Measurements from ENCODE around the gene CDKAL1. TPM values are rescaled to one million over a fixed set of nuclear protein-coding genes. Genes with fewer than 3 reads are reported as not detected.

Gene CDKAL1
- total RNA-seq, 1 experiment from 2014 or later: 11.8 TPM

DNA sequence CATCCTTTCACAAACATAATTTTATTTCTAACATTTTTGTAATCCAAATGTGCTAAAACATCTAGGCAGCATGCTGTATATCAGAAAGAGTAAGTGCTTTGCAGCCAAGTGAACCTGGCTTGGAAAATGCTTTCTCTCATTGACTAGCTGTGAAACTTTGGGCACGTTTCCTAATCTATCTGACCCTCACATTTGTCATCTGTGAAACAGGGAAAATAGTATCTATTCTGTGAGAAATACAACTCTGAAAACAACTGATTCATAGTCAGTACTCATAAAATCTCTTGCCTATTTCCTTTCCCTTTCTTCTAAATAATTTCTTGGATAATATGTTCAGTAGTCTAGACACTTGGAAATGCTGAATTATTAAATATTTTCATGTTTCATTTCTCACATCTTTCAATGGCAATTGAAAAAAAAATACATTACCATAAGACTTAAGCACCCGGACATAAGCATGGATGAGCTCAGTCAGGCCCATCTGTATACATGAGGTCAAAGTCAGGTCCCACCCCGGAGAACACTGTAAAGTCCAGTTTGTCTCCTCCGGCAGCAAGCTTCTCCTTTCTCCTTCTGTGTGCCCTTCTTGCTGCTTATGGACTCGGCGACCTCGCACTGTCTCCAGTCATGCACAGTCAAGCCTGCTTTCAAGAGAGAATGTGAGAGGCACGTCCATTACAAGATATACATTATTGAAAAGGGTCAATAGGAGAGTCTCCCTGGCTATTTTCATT is 604.2 kb downstream of the CDKAL1 start:
- no TSS peak for BruUV-seq (replicated peaks)
- ChIA-PET CTCF (interaction anchor here (0.5 kb wide), 1 partner anchor 38 kb away, joined by 3 read pairs; no protein-coding TSS in a partner anchor), POLR2A (no interaction called here)
- Mint-ChIP-seq H3K4me1 (ENCODE audit: insufficient read depth, unreplicated experiment) (no peaks in the 10 kb centered on the region), H3K27ac (ENCODE audit: low read depth, unreplicated experiment) (no peak overlapping the region), H3K27me3 (ENCODE audit: insufficient read depth, unreplicated experiment) (no peaks in the 10 kb centered on the region), H3K36me3 (ENCODE audit: insufficient read depth, unreplicated experiment) (no peaks in the 10 kb centered on the region), H3K9me3 (ENCODE audit: unreplicated experiment) (no peaks in the 10 kb centered on the region), H3K4me3 (ENCODE audit: unreplicated experiment) (no peak overlapping the region)
- intact Hi-C loops (cut with micrococcal nuclease): no loop called here
- no peak for DNase-seq (ENCODE audit: unreplicated experiment)
- TF ChIP-seq, protein P1, sequence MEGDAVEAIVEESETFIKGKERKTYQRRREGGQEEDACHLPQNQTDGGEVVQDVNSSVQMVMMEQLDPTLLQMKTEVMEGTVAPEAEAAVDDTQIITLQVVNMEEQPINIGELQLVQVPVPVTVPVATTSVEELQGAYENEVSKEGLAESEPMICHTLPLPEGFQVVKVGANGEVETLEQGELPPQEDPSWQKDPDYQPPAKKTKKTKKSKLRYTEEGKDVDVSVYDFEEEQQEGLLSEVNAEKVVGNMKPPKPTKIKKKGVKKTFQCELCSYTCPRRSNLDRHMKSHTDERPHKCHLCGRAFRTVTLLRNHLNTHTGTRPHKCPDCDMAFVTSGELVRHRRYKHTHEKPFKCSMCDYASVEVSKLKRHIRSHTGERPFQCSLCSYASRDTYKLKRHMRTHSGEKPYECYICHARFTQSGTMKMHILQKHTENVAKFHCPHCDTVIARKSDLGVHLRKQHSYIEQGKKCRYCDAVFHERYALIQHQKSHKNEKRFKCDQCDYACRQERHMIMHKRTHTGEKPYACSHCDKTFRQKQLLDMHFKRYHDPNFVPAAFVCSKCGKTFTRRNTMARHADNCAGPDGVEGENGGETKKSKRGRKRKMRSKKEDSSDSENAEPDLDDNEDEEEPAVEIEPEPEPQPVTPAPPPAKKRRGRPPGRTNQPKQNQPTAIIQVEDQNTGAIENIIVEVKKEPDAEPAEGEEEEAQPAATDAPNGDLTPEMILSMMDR (IDR thresholded peaks at IDR 0.05; ENCODE audit: unreplicated experiment): no peak

DNA sequence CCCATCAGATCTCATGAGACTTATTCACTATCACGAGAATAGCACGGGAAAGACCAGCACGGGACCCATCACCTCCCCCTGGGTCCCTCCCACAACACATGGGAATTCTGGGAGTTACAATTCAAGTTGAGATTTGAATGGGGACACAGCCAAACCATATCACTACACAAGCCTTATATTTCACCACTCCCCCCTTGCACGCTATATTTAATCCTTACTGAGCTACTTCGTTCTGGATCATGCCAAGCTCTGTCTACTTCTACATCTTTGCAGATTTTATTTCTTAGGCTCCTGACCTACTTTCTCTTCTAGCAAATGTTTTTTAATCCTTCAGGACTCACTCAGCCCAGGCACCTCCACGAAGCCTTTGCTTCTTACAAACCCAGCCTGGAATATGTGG is 606.7 kb downstream of the CDKAL1 start:
- BruUV-seq (replicated peaks): no TSS peak
- Mint-ChIP-seq H3K36me3 (ENCODE audit: insufficient read depth, unreplicated experiment) (no peaks in the 10 kb centered on the region), H3K9me3 (ENCODE audit: unreplicated experiment) (no peaks in the 10 kb centered on the region), H3K4me3 (ENCODE audit: unreplicated experiment) (no peak overlapping the region), H3K4me1 (ENCODE audit: insufficient read depth, unreplicated experiment) (no peaks in the 10 kb centered on the region), H3K27me3 (ENCODE audit: insufficient read depth, unreplicated experiment) (no peaks in the 10 kb centered on the region), H3K27ac (ENCODE audit: low read depth, unreplicated experiment) (no peak overlapping the region)
- CTCF ChIA-PET: no interaction called here
- intact Hi-C loops (cut with micrococcal nuclease): no loop called here
- POLR2A ChIA-PET: no interaction called here
- TF ChIP-seq, protein P1 (IDR thresholded peaks at IDR 0.05; ENCODE audit: unreplicated experiment): no peak
- DNase-seq (ENCODE audit: unreplicated experiment): no peak

DNA sequence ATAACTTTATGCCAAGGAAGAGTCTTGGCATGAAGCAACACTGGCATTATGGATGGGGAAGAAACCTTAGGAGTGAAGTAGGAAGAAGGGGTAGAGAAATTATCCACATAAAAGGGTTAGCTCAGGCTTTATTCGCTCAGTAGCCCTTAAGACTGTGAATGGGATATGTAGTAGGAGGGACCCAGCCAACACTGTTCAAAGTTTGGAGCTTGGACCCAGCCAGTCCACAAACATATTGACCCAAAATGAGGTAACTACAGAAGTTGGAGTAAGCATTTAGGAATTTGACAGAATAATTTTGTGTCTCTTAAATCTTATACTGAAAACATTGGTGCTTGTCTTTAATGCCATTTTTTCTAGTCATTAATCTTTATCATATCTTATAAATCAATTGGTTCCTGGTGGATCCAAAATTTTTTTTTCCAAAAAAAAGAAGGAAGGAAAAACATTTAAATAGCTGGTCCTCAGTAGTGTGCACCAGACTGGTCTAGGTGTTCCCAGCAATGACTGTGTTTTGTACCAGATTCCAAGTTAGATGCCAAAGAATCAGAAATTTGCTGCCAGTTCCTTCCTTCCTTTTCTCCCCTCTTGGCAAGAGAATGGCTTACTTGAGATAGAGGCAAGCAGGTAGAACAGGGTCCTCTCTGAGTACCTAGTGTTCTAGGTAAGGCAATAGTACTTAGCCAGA is 607.5 kb downstream of the CDKAL1 start:
- no peaks in the 10 kb centered on the region for H3K27me3 Mint-ChIP-seq (ENCODE audit: insufficient read depth, unreplicated experiment)
- H3K27ac Mint-ChIP-seq (ENCODE audit: low read depth, unreplicated experiment): no peak overlapping the region
- no peak for DNase-seq (ENCODE audit: unreplicated experiment)
- POLR2A ChIA-PET: interaction anchor here (0.7 kb wide), 1 partner anchor 13 kb away, joined by 3 read pairs; no protein-coding TSS in a partner anchor
- H3K4me1 Mint-ChIP-seq (ENCODE audit: insufficient read depth, unreplicated experiment): no peaks in the 10 kb centered on the region
- no peaks in the 10 kb centered on the region for H3K36me3 Mint-ChIP-seq (ENCODE audit: insufficient read depth, unreplicated experiment)
- CTCF ChIA-PET: no interaction called here
- intact Hi-C loops (cut with micrococcal nuclease): no loop called here
- no peak overlapping the region for H3K4me3 Mint-ChIP-seq (ENCODE audit: unreplicated experiment)
- BruUV-seq (replicated peaks): no TSS peak
- no peaks in the 10 kb centered on the region for H3K9me3 Mint-ChIP-seq (ENCODE audit: unreplicated experiment)
- TF ChIP-seq, protein P1 (IDR thresholded peaks at IDR 0.05; ENCODE audit: unreplicated experiment): no peak

DNA sequence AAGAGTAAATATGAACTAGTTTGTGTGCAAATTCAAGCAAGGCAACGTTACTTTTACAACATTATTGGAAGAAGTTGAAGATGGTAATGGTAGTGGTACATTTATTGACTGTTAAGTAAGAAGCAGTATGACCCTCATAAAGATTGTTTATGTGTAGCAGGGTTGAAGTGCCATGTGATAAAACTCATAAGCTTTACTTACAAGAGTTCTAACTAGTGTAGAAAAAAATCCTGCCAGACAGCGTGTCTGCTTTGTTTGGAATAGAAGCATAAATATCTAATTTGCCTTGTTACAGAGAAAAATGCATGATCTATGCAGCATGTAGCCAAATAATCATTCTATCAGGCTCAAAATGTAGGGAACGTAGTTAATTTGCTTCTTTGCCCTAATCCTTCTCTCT is 608.5 kb downstream of the CDKAL1 start:
- H3K4me1 Mint-ChIP-seq (ENCODE audit: insufficient read depth, unreplicated experiment): no peaks in the 10 kb centered on the region
- TF ChIP-seq, protein P1 (IDR thresholded peaks at IDR 0.05; ENCODE audit: unreplicated experiment): no peak
- BruUV-seq (replicated peaks): no TSS peak
- no peaks in the 10 kb centered on the region for H3K27me3 Mint-ChIP-seq (ENCODE audit: insufficient read depth, unreplicated experiment)
- H3K27ac Mint-ChIP-seq (ENCODE audit: low read depth, unreplicated experiment): no peak overlapping the region
- CTCF ChIA-PET: no interaction called here
- no peak for DNase-seq (ENCODE audit: unreplicated experiment)
- POLR2A ChIA-PET: no interaction called here
- H3K4me3 Mint-ChIP-seq (ENCODE audit: unreplicated experiment): no peak overlapping the region
- intact Hi-C loops (cut with micrococcal nuclease): no loop called here
- H3K9me3 Mint-ChIP-seq (ENCODE audit: unreplicated experiment): no peaks in the 10 kb centered on the region
- no peaks in the 10 kb centered on the region for H3K36me3 Mint-ChIP-seq (ENCODE audit: insufficient read depth, unreplicated experiment)
